OCI-LY7 (cell line): ENCODE measurements around the gene CDC20B. TPM values are rescaled to one million over a fixed set of nuclear protein-coding genes. Genes with fewer than 3 reads are reported as not detected.

Experiments
- BruUV-seq: library from RNA; stranded (reverse); fragments of 400-500 nt; replicated peaks from 2 replicates; lab custom pipeline; 2021; lab: Mats Ljungman, UMichigan
- CTCF ChIA-PET: fragments of 300-600 bp; sonication (Branson Sonifier 250); formaldehyde crosslinking; loops from one replicate; lab custom pipeline; 2022; ENCODE audit warnings: antibody characterized with exemption; ENCODE audit not compliant: unreplicated experiment; lab: Charles Lee
- POLR2A ChIA-PET: fragments of 300-600 bp; sonication (Branson Sonifier 250); formaldehyde crosslinking; loops from one replicate; lab custom pipeline; 2022; ENCODE audit warnings: antibody characterized with exemption; lab: Charles Lee
- DNase-seq: peaks from one replicate; pipeline ENCODE4 v3.0.0-alpha.2; 2015; ENCODE audit warnings: low spot score
- H2AFZ ChIP-seq: fragments of 200-600 bp; sonication (generic), shearing (Covaris generic); 2 replicates; pipeline ENCODE4 v1.6.1; 2014; ENCODE audit warnings: mild to moderate bottlenecking, antibody characterized with exemption, low read length, moderate library complexity
- H3K27ac ChIP-seq: fragments of 200-600 bp; sonication (generic); 2 replicates; pipeline ENCODE4 v1.5.1; 2014; ENCODE audit warnings: mixed run types, low read depth, mild to moderate bottlenecking, moderate library complexity, low read length, inconsistent platforms; ENCODE audit not compliant: poor library complexity, severe bottlenecking
- H3K36me3 ChIP-seq: fragments of 200-600 bp; sonication (generic); 2 replicates; pipeline ENCODE4 v1.6.1; 2014; ENCODE audit warnings: mild to moderate bottlenecking, antibody characterized with exemption, low read length, moderate library complexity, mixed read lengths; ENCODE audit not compliant: insufficient read depth
- H3K4me1 ChIP-seq: fragments of 200-600 bp; sonication (generic); 2 replicates; pipeline ENCODE4 v1.5.1; 2014; ENCODE audit warnings: mild to moderate bottlenecking, low read length; ENCODE audit not compliant: insufficient read depth, poor library complexity, severe bottlenecking
- H3K4me2 ChIP-seq: fragments of 200-600 bp; sonication (generic); 2 replicates; pipeline ENCODE4 v1.6.1; 2014; ENCODE audit warnings: mild to moderate bottlenecking, low read length
- H3K4me3 ChIP-seq: fragments of 200-600 bp; sonication (generic); 2 replicates; pipeline ENCODE4 v1.5.1; 2014; ENCODE audit warnings: mild to moderate bottlenecking, low read depth, low read length; ENCODE audit not compliant: poor library complexity, severe bottlenecking
- H3K79me2 ChIP-seq: fragments of 200-600 bp; sonication (generic); 2 replicates; pipeline ENCODE4 v1.6.1; 2016; ENCODE audit warnings: low read depth, mild to moderate bottlenecking, low read length, moderate library complexity, mixed read lengths; ENCODE audit not compliant: insufficient read depth
- H3K9me2 ChIP-seq: fragments of 200-600 bp; sonication (generic); 2 replicates; pipeline ENCODE4 v1.6.1; 2016; ENCODE audit warnings: mild to moderate bottlenecking, low read length, mixed read lengths; ENCODE audit not compliant: insufficient read depth
- H3K9me3 ChIP-seq: fragments of 200-600 bp; sonication (generic); 2 replicates; pipeline ENCODE4 v1.6.1; 2014; ENCODE audit warnings: mild to moderate bottlenecking, mixed run types, low read length, mixed read lengths
- H4K20me1 ChIP-seq: fragments of 200-600 bp; sonication (generic); 2 replicates; pipeline ENCODE4 v1.6.1; 2014; ENCODE audit warnings: mild to moderate bottlenecking, antibody characterized with exemption, low read length, moderate library complexity, mixed read lengths; ENCODE audit not compliant: insufficient read depth
- EZH2phosphoT487 ChIP-seq: fragments of 200-600 bp; sonication (generic); IDR thresholded peaks from 2 replicates; pipeline ENCODE4 v1.6.1; 2018; ENCODE audit warnings: low read depth, borderline replicate concordance, mild to moderate bottlenecking, mixed run types, antibody characterized with exemption, low read length, moderate library complexity, mixed read lengths
- intact Hi-C: fragments of 100-400 bp; cut with micrococcal nuclease; formaldehyde crosslinking; loops from one replicate; pipeline ENCODE4 v1.10.0; 2022; ENCODE audit not compliant: unreplicated experiment
- total RNA-seq, 2 experiments: library from RNA; depleted of rRNA in 1 of 2; stranded (reverse); fragments of >200 nt in 1 of 2; shearing (Covaris generic) in 1 of 2; gene quantifications; 2 replicates each; pipeline ENCODE4 v1.2.3, GENCODE V29; 2014 to 2022
- TF ChIP-seq, protein P1 (sequence below): fragments of 200-600 bp; sonication (generic); conservative IDR thresholded peaks from 2 replicates; pipeline ENCODE4 v1.5.1; 2014; ENCODE audit warnings: mild to moderate bottlenecking, antibody characterized with exemption, low read length, moderate library complexity, mixed read lengths

CDC20B gene
- total RNA-seq, 2 experiments from 2014 or later: not detected

DNA sequence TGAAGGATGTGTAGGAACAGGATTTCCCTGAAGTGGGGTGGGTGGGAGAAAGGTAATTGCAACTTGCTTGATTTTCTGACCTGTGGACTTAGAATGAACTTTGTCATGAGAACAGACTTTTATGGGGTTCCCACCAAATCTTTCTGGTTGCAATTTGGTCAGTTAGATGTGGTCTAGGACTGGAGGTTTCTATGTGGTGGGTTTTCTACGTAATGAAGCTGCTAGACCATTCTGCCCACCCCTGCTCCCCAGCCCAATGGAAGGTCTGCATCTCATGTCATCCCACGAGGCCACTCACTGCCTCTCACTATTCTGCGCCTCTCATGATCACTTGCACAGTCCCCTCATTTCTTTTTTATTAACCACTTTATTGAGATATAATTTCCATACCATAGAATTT is 108.5 kb downstream of the CDC20B start:
- TF ChIP-seq, protein P1, sequence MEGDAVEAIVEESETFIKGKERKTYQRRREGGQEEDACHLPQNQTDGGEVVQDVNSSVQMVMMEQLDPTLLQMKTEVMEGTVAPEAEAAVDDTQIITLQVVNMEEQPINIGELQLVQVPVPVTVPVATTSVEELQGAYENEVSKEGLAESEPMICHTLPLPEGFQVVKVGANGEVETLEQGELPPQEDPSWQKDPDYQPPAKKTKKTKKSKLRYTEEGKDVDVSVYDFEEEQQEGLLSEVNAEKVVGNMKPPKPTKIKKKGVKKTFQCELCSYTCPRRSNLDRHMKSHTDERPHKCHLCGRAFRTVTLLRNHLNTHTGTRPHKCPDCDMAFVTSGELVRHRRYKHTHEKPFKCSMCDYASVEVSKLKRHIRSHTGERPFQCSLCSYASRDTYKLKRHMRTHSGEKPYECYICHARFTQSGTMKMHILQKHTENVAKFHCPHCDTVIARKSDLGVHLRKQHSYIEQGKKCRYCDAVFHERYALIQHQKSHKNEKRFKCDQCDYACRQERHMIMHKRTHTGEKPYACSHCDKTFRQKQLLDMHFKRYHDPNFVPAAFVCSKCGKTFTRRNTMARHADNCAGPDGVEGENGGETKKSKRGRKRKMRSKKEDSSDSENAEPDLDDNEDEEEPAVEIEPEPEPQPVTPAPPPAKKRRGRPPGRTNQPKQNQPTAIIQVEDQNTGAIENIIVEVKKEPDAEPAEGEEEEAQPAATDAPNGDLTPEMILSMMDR: no peak
- no peak for TF ChIP-seq EZH2phosphoT487
- no TSS peak for BruUV-seq
- ChIA-PET CTCF (no interaction called here), POLR2A (interaction anchor here (1.3 kb wide), 1 partner anchor 11 kb away, joined by 3 read pairs; no protein-coding TSS in a partner anchor)
- H3K79me2 ChIP-seq: no peaks in the 10 kb centered on the region
- H2AFZ ChIP-seq: no peak overlapping the region
- no peak overlapping the region for H3K4me2 ChIP-seq
- no peaks in the 10 kb centered on the region for H3K9me3 ChIP-seq
- no peaks in the 10 kb centered on the region; the same call in 1 of the 2 replicates for H3K9me2 ChIP-seq
- no peaks in the 10 kb centered on the region for H3K4me1 ChIP-seq
- DNase-seq: no peak
- no peak overlapping the region for H3K27ac ChIP-seq
- intact Hi-C loops: no loop called here
- no peaks in the 10 kb centered on the region for H3K36me3 ChIP-seq
- H3K4me3 ChIP-seq: no peak overlapping the region
- no peaks in the 10 kb centered on the region for H4K20me1 ChIP-seq

DNA sequence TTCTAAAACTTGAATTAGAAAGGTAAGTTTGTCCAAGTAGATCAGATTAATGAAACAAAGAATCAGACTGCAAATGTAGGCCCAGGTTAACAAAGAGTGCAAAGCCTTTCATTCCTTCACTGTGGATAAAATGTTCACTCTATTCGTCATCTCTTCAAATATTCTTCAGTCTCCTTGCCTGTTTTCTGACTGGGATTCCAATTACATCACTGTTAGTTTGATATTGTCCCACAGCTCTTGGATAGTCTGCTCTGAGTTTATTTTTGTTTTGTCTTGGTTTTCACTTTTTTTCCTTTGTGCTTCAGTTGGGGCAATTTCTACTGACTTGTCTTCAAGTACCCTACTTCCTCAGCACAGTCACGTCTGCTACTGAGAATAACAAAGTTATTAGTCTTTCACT is 109.1 kb downstream of the CDC20B start:
- Histone ChIP-seq H3K4me2 (no peak overlapping the region), H3K27ac (no peak overlapping the region), H4K20me1 (no peaks in the 10 kb centered on the region), H3K9me2 (no peaks in the 10 kb centered on the region; the same call in 1 of the 2 replicates), H2AFZ (no peak overlapping the region), H3K36me3 (no peaks in the 10 kb centered on the region), H3K4me3 (no peak overlapping the region), H3K79me2 (no peaks in the 10 kb centered on the region), H3K9me3 (no peaks in the 10 kb centered on the region), H3K4me1 (no peaks in the 10 kb centered on the region)
- POLR2A ChIA-PET: no interaction called here
- intact Hi-C loops: no loop called here
- CTCF ChIA-PET: no interaction called here
- no peak for TF ChIP-seq EZH2phosphoT487
- TF ChIP-seq, protein P1: no peak
- DNase-seq: no peak
- no TSS peak for BruUV-seq

DNA sequence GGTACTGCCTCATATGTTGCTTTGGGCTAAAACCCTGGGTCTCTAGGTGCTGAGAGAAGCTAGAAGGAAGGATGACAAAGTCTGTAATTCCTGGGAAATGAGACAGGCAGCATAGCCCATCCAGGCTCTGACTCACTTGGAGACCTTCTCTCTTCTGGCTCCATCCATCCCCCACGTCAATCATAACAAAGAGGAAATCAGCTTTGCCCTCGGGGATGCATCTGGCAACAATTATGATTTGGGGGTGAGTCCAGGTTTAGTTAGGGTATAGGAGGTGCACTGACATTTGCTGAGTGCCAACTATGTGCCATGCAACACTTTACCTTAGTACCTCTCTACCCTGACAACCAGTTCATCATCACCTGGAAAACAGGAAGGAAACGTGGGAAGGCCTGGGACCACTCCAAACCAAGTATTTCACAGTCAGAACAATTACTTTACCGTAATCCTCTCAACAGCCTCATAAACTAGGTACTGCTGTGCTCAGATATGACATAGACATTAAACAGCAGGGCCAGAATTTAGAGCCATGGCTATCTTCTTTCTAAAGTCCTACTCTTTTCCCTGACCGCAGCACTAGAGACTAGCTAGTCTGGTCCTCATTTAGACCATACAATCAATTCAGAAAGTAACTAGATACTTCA is 109.6 kb downstream of the CDC20B start:
- Histone ChIP-seq H3K4me2 (no peak overlapping the region), H4K20me1 (no peaks in the 10 kb centered on the region), H3K9me3 (no peaks in the 10 kb centered on the region), H3K4me1 (no peaks in the 10 kb centered on the region), H3K4me3 (no peak overlapping the region), H2AFZ (no peak overlapping the region), H3K9me2 (no peaks in the 10 kb centered on the region; the same call in 1 of the 2 replicates), H3K27ac (no peak overlapping the region), H3K79me2 (no peaks in the 10 kb centered on the region), H3K36me3 (no peaks in the 10 kb centered on the region)
- no peak for TF ChIP-seq EZH2phosphoT487
- TF ChIP-seq, protein P1: no peak
- DNase-seq: no peak
- intact Hi-C loops: no loop called here
- ChIA-PET CTCF (no interaction called here), POLR2A (no interaction called here)
- BruUV-seq: no TSS peak
